ENCODE results near the gene STK17A.
"Not testable (repeated sequence)": the region's sequence is repeated elsewhere in the genome, so short reads cannot be mapped to it uniquely, and the experiment has no call there.

Gene STK17A

GRCh38 chr7:43584195-43584586 is 1.3 kb downstream of the STK17A start:
- peak overlapping the region; percentile 85 for H3K4me3 ChIP-seq (ENCODE audit: low read depth, low read length)
- ChIA-PET POLR2A (interaction anchor here (1.1 to 2.3 kb wide), 3 partner anchors 64 to 145 kb away, joined by 3 to 22 read pairs (median 7); partner anchors contain the start of gene COA1), CTCF (interaction anchor here (0.6 to 12.7 kb wide), 11 partner anchors 8 to 255 kb away, joined by 3 to 497 read pairs (median 9); no protein-coding TSS in a partner anchor)
- no peak for DNase-seq (ENCODE audit: low read depth, low spot score)
- TF ChIP-seq, protein P1, sequence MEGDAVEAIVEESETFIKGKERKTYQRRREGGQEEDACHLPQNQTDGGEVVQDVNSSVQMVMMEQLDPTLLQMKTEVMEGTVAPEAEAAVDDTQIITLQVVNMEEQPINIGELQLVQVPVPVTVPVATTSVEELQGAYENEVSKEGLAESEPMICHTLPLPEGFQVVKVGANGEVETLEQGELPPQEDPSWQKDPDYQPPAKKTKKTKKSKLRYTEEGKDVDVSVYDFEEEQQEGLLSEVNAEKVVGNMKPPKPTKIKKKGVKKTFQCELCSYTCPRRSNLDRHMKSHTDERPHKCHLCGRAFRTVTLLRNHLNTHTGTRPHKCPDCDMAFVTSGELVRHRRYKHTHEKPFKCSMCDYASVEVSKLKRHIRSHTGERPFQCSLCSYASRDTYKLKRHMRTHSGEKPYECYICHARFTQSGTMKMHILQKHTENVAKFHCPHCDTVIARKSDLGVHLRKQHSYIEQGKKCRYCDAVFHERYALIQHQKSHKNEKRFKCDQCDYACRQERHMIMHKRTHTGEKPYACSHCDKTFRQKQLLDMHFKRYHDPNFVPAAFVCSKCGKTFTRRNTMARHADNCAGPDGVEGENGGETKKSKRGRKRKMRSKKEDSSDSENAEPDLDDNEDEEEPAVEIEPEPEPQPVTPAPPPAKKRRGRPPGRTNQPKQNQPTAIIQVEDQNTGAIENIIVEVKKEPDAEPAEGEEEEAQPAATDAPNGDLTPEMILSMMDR (IDR thresholded peaks at IDR 0.05; ENCODE audit: insufficient read depth, low read length, missing control alignments) = no peak

DNA sequence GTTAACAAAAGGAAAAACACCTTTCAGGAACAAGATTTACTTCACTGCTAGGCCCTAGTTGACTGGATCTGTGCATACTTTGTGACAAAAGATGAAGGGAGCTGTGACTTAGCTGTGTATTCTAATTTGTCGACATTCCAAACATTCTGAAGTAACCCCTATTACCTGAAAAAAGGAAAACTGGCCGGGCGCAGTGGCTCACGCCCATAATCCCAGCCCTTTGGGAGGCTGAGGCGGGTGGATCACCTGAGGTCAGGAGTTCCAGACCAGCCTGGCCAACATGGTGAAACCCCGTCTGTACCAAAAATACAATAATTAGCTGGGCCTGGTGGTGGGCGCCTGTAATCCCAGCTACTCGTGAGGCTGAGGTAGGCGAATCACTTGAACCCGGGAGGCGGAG is 1.8 kb downstream of the STK17A start:
- ChIA-PET POLR2A (interaction anchor here (0.5 to 1.1 kb wide), 2 partner anchors 47 to 63 kb away, joined by 3 read pairs; no protein-coding TSS in a partner anchor), CTCF (interaction anchor here (1.0 to 12.7 kb wide), 10 partner anchors 10 to 254 kb away, joined by 3 to 497 read pairs (median 5); no protein-coding TSS in a partner anchor)
- H3K4me3 ChIP-seq (ENCODE audit: low read depth, low read length) = peak overlapping the region; percentile 85
- DNase-seq (ENCODE audit: low read depth, low spot score) = not testable (repeated sequence)

DNA sequence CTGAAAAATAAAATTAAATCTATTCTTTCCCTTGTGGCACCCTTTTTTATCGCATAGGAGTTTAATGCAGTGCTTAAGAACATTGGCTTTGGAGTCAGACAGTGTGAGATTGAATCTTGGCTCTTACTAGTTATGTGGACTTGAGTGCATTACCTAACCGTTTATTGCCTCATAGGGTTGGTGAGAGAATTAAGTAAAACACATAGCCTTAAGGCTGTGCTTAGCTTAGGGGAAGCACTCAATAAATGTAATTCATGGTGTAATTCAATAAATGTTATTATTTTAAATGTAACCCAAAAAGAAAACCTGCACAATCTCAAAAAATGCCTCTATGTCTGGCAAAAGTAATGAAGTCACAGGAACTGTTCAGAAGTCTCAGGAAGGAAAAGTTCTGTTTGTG is 2.7 kb downstream of the STK17A start:
- ChIA-PET POLR2A (interaction anchor here (1.1 kb wide), 1 partner anchor 63 kb away, joined by 3 read pairs; no protein-coding TSS in a partner anchor), CTCF (interaction anchor here (0.9 to 12.7 kb wide), 11 partner anchors 11 to 253 kb away, joined by 3 to 497 read pairs (median 5); no protein-coding TSS in a partner anchor)
- TF ChIP-seq, protein P1 (IDR thresholded peaks at IDR 0.05; ENCODE audit: insufficient read depth, low read length, missing control alignments) = no peak
- H3K4me3 ChIP-seq (ENCODE audit: low read depth, low read length) = peak overlapping the region; percentile 1; the same call in 1 of the 2 replicates
- no peak for DNase-seq (ENCODE audit: low read depth, low spot score)

DNA sequence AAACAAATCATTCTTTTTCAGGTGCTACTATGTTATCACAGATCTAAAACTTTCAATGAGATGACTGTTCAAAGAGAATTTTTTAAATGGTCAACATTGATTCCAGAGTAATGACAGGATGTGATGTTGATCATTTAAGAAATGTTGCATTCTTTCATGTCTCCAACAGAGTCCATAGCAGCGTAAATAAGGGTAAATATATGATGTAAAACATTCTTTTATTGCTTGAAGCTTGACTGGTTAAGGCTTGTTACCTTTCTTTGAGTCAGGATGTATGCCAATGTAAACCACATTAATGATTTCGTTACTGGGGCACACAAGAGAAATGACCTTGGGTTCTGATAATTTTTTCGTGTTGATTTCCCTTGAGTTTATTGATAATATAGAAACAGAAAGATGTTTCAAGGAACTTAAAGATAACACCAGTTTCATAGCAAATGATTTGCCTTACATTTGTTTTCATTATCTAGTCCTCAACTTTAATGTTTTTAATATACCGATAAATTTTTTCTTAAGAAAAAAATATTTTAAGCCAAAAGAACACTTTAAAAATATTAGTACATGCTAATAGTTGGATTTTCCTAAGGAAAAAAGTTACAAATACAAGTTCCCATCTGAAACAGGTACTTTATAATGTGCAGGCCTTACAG is 3.5 kb downstream of the STK17A start:
- TF ChIP-seq, protein P1 (IDR thresholded peaks at IDR 0.05; ENCODE audit: insufficient read depth, low read length, missing control alignments) = no peak
- no peak overlapping the region for H3K4me3 ChIP-seq (ENCODE audit: low read depth, low read length)
- CTCF ChIA-PET = interaction anchor here (0.9 to 12.7 kb wide), 9 partner anchors 11 to 252 kb away, joined by 3 to 497 read pairs (median 4); no protein-coding TSS in a partner anchor
- POLR2A ChIA-PET = no interaction called here
- no peak for DNase-seq (ENCODE audit: low read depth, low spot score)

DNA sequence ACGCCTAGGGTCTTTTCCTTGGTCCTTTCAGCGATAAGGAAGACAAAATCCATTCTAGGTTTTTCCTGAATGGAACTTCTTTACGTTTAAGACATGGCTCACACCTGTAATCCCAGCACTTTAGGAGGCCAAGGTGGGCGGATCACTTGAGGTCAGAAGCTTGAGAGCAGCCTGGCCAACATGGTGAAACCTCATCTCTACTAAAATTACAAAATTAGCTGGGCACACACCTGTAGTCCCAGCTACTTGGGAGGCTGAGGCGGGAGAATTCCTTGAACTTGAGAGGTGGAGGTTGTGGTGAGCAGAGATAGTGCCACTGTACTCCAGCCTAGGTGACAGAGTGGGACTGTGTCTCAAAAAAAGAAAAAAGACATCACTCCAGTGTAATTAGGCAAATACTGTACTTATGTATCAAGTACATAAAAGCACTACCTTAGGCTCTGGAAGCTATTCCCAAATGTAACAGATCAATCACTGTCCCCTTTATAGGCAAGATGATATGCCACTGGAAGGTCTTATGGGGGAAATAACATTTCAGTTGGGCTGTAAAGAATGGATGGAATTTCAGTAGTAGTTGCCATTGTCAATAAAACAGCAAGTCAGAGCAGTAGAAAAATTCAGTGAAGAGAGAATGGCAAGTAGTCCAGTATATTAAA is 5.7 kb downstream of the STK17A start:
- ChIA-PET CTCF (interaction anchor here (0.8 to 12.7 kb wide), 3 partner anchors 8 to 111 kb away, joined by 3 to 497 read pairs (median 4); no protein-coding TSS in a partner anchor), POLR2A (interaction anchor here (1.2 kb wide), 1 partner anchor 59 kb away, joined by 5 read pairs; no protein-coding TSS in a partner anchor)
- TF ChIP-seq, protein P1 (IDR thresholded peaks at IDR 0.05; ENCODE audit: insufficient read depth, low read length, missing control alignments) = no peak
- no peak overlapping the region for H3K4me3 ChIP-seq (ENCODE audit: low read depth, low read length)
- DNase-seq (ENCODE audit: low read depth, low spot score) = no peak

GRCh38 chr7:43589133-43589478 is 6.2 kb downstream of the STK17A start:
- TF ChIP-seq, protein P1 (IDR thresholded peaks at IDR 0.05; ENCODE audit: insufficient read depth, low read length, missing control alignments) = no peak
- no peak for DNase-seq (ENCODE audit: low read depth, low spot score)
- ChIA-PET CTCF (interaction anchor here (1.1 to 12.7 kb wide), 2 partner anchors 111 to 290 kb away, joined by 3 to 497 read pairs; no protein-coding TSS in a partner anchor), POLR2A (no interaction called here)
- H3K4me3 ChIP-seq (ENCODE audit: low read depth, low read length) = no peak overlapping the region

Data from AG04449 (cell line).